IMR-90 (cell line): Measurements from ENCODE around the gene SLAMF7. TPM values are rescaled to one million over a fixed set of nuclear protein-coding genes. Genes with fewer than 3 reads are reported as not detected.

Experiments used
- ATAC-seq: fragments of 200-7000 bp; cut with Tn5 transposase; 2 replicates; pipeline ENCODE4 v1.9.1; 2020; ENCODE audit warnings: low read depth, mild to moderate bottlenecking, moderate library complexity
- BruUV-seq: library from RNA; stranded (reverse); fragments of 400-500 nt; replicated peaks from 2 replicates; lab custom pipeline; 2021; lab: Mats Ljungman, UMichigan
- CTCF ChIA-PET: fragments of 300-600 bp; formaldehyde crosslinking; extraction: SDS; loops from one replicate; lab custom pipeline; 2021; ENCODE audit warnings: antibody characterized with exemption; lab: Yijun Ruan, JAX
- POLR2A ChIA-PET: fragments of 300-600 bp; sonication (Branson Sonifier 250); formaldehyde crosslinking; loops from one replicate; lab custom pipeline; 2022; ENCODE audit warnings: antibody characterized with exemption; ENCODE audit not compliant: unreplicated experiment; lab: Charles Lee
- DNase-seq: peaks from one replicate; pipeline ENCODE4 v3.0.0; 2013
- H2AFZ ChIP-seq: replicated peaks from 2 replicates; pipeline ENCODE3; 2013; ENCODE audit warnings: low read length, mild to moderate bottlenecking; ENCODE audit not compliant: poor library complexity
- H2AK5ac ChIP-seq: 2 replicates; pipeline ENCODE4 v1.6.1; 2013; ENCODE audit warnings: low read depth, low read length, inconsistent platforms
- H2AK9ac ChIP-seq: replicated peaks from 2 replicates; pipeline ENCODE3; 2013; ENCODE audit warnings: mild to moderate bottlenecking, low read depth, low read length, moderate library complexity; ENCODE audit not compliant: poor library complexity
- H2BK120ac ChIP-seq: 2 replicates; pipeline ENCODE4 v1.6.1; 2013; ENCODE audit warnings: low read depth, low read length, inconsistent platforms
- H2BK15ac ChIP-seq: 3 replicates; pipeline ENCODE4 v1.6.1; 2013; ENCODE audit warnings: low read depth, low read length, inconsistent platforms
- H2BK20ac ChIP-seq: 2 replicates; pipeline ENCODE4 v1.6.1; 2013; ENCODE audit warnings: low read depth, mild to moderate bottlenecking, inconsistent platforms, low read length, moderate library complexity
- H2BK5ac ChIP-seq: 2 replicates; pipeline ENCODE4 v1.6.1; 2013; ENCODE audit warnings: mild to moderate bottlenecking, low read depth, low read length, inconsistent platforms; ENCODE audit not compliant: poor library complexity, severe bottlenecking
- H3K14ac ChIP-seq: replicated peaks from 2 replicates; pipeline ENCODE4 v1.6.1; 2013; ENCODE audit warnings: low read depth, low read length, inconsistent platforms
- H3K18ac ChIP-seq: 2 replicates; pipeline ENCODE4 v1.6.1; 2013; ENCODE audit warnings: low read depth, low read length, control low read depth
- H3K23ac ChIP-seq: 2 replicates; pipeline ENCODE4 v1.6.1; 2013; ENCODE audit warnings: low read depth, low read length, inconsistent platforms
- H3K27ac ChIP-seq: 2 replicates; pipeline ENCODE4 v1.5.1; 2013; ENCODE audit warnings: mild to moderate bottlenecking, control low read depth, low read length; ENCODE audit not compliant: insufficient read depth
- H3K27me3 ChIP-seq: 2 replicates; pipeline ENCODE4 v1.6.1; 2013; ENCODE audit warnings: low read length; ENCODE audit not compliant: control insufficient read depth, insufficient read depth
- H3K36me3 ChIP-seq: 2 replicates; pipeline ENCODE4 v1.6.1; 2013; ENCODE audit warnings: low read length, mixed read lengths; ENCODE audit not compliant: control insufficient read depth, insufficient read depth
- H3K4ac ChIP-seq: 2 replicates; pipeline ENCODE4 v1.6.1; 2013; ENCODE audit warnings: low read depth, low read length, inconsistent platforms
- H3K4me1 ChIP-seq: 2 replicates; pipeline ENCODE4 v1.6.1; 2013; ENCODE audit warnings: low read length, mixed read lengths; ENCODE audit not compliant: control insufficient read depth, insufficient read depth
- H3K4me2 ChIP-seq: 2 replicates; pipeline ENCODE4 v1.6.1; 2013; ENCODE audit warnings: low read depth, mild to moderate bottlenecking, control low read depth, low read length, moderate library complexity
- H3K4me3 ChIP-seq: 2 replicates; pipeline ENCODE4 v1.5.1; 2013; ENCODE audit warnings: low read depth, mild to moderate bottlenecking, control low read depth, low read length, moderate library complexity; ENCODE audit not compliant: insufficient read depth
- H3K56ac ChIP-seq: 2 replicates; pipeline ENCODE4 v1.6.1; 2013; ENCODE audit warnings: low read length, inconsistent platforms; ENCODE audit not compliant: insufficient read depth; ENCODE audit errors: extremely low read depth
- H3K79me1 ChIP-seq, 2 experiments: 2 replicates each; pipeline ENCODE4 v1.6.1; 2013; ENCODE audit warnings: low read length in 2 of 2, inconsistent platforms in 1 of 2, low read depth in 1 of 2
- H3K9ac ChIP-seq: 2 replicates; pipeline ENCODE4 v1.6.1; 2013; ENCODE audit warnings: low read depth, low read length, control low read depth
- H3K9me1 ChIP-seq: 2 replicates; pipeline ENCODE4 v1.6.1; 2013; ENCODE audit warnings: low read length, inconsistent platforms; ENCODE audit not compliant: insufficient read depth
- H3K9me3 ChIP-seq: 2 replicates; pipeline ENCODE4 v1.6.1; 2013; ENCODE audit warnings: low read length; ENCODE audit not compliant: control insufficient read depth, insufficient read depth
- H4K20me1 ChIP-seq: 2 replicates; pipeline ENCODE4 v1.6.1; 2013; ENCODE audit warnings: low read length, inconsistent platforms; ENCODE audit not compliant: insufficient read depth
- H4K5ac ChIP-seq: 2 replicates; pipeline ENCODE4 v1.6.1; 2013; ENCODE audit warnings: mild to moderate bottlenecking, low read depth, low read length, control low read depth
- H4K8ac ChIP-seq, 2 experiments: 2 replicates each; pipeline ENCODE4 v1.6.1; 2013; ENCODE audit warnings: low read depth in 2 of 2, low read length in 2 of 2, control low read depth in 1 of 2, inconsistent platforms in 1 of 2
- H4K91ac ChIP-seq: 2 replicates; pipeline ENCODE4 v1.6.1; 2013; ENCODE audit warnings: low read depth, low read length, inconsistent platforms; ENCODE audit not compliant: insufficient read depth
- MAZ ChIP-seq: IDR thresholded peaks from 2 replicates; pipeline ENCODE4 v1.6.1; 2012; ENCODE audit warnings: low read depth, mild to moderate bottlenecking, low read length, improper control_type of control experiment, moderate library complexity, borderline replicate concordance
- RAD21 ChIP-seq: IDR thresholded peaks from 2 replicates; pipeline ENCODE4 v1.6.1; 2012; ENCODE audit warnings: low read length, improper control_type of control experiment
- SMC3 ChIP-seq: fragments of 150-350 bp; IDR thresholded peaks from 2 replicates; pipeline ENCODE4 v1.6.1; 2016; ENCODE audit warnings: low read depth, mild to moderate bottlenecking, antibody characterized with exemption, low read length, moderate library complexity
- WGBS, 2 experiments: methylation state at CpG; one replicate each; pipeline versions ENCODE4 v1.1.5 to v1.1.7; 2013; ENCODE audit warnings: missing lambda C conversion rate in 2 of 2; ENCODE audit not compliant: insufficient read length in 1 of 2; ENCODE audit errors: extremely low coverage in 2 of 2; 5-methylcytosine and 5-hydroxymethylcytosine counted together
- dilution Hi-C: fragments of 300-500 bp; cut with HindIII; formaldehyde crosslinking; loops from one replicate; pipeline ENCODE4 v1.14.3; 2018; ENCODE audit warnings: low sequenced_read_pairs; ENCODE audit not compliant: unreplicated experiment
- in situ Hi-C: fragments of 300-500 bp; cut with MboI; formaldehyde crosslinking; loops from 3 replicates; pipeline ENCODE4 v1.14.3; 2019; ENCODE audit warnings: low sequenced_read_pairs, inconsistent platforms, mixed read lengths
- intact Hi-C: fragments of 100-400 bp; cut with micrococcal nuclease; formaldehyde crosslinking; loops from 2 replicates; pipeline ENCODE4 v1.10.0; 2022
- polyA plus RNA-seq, 3 experiments: library from polyadenylated mRNA; depleted of rRNA; stranded (reverse); fragments of >200 nt; gene quantifications; 2 replicates each; pipeline ENCODE4 v1.2.3, GENCODE V29; 2012; ENCODE audit warnings: low replicate concordance in 1 of 3
- total RNA-seq: library from RNA; depleted of rRNA; stranded (reverse); fragments of >200 nt; gene quantifications from 2 replicates; pipeline ENCODE4 v1.2.3, GENCODE V29; 2012
- TF ChIP-seq, protein P1 (sequence below): fragments of 150-350 bp; IDR thresholded peaks from 2 replicates; pipeline ENCODE4 v1.6.1; 2016; ENCODE audit warnings: low read depth, mild to moderate bottlenecking, low read length, moderate library complexity, borderline replicate concordance
- TF ChIP-seq, protein P2 (sequence below): conservative IDR thresholded peaks from 2 replicates; pipeline ENCODE4 v1.5.1; 2012; ENCODE audit warnings: mild to moderate bottlenecking, low read depth, low read length, improper control_type of control experiment

Gene SLAMF7
- total and polyA plus RNA-seq, 2 of the 4 experiments (the other 2 are of a cell fraction): not detected

- ChIA-PET CTCF (interaction anchor here (0.6 to 1.1 kb wide), 4 partner anchors 18 to 1778 kb away, joined by 3 to 6 read pairs (median 4); no protein-coding TSS in a partner anchor), POLR2A (no interaction called here)
- H2AFZ ChIP-seq: peak overlapping the region; percentile 24
Measured at GRCh38 chr1:160726498-160727315, 12.3 kb upstream of the SLAMF7 start.

More at GRCh38 chr1:160726498-160727315, 12.3 kb upstream of the SLAMF7 start:
- no peak overlapping the region for H3K23ac ChIP-seq
- intact Hi-C loops: loop anchor here (1.0 to 5.0 kb wide), 4 partner anchors 225 to 412 kb away; partner anchors contain the start of gene KLHDC9
- no peak overlapping the region for H2BK120ac ChIP-seq
- no peak overlapping the region for H2AK5ac ChIP-seq
- no peak overlapping the region for H3K14ac ChIP-seq
- H3K9me3 ChIP-seq: no peaks in the 10 kb centered on the region
- H2BK5ac ChIP-seq: no peak overlapping the region
- H2BK20ac ChIP-seq: no peak overlapping the region
- H3K56ac ChIP-seq: no peak overlapping the region
- H3K27ac ChIP-seq: no peak overlapping the region
- no peaks in the 10 kb centered on the region for H3K79me1 ChIP-seq
- no peaks in the 10 kb centered on the region for H3K36me3 ChIP-seq
- in situ Hi-C loops: no loop called here
- H2AK9ac ChIP-seq: no peak overlapping the region
- H3K4me2 ChIP-seq: no peak overlapping the region
- no peaks in the 10 kb centered on the region for H4K20me1 ChIP-seq
- no peaks in the 10 kb centered on the region for H3K4me1 ChIP-seq
- H3K4me3 ChIP-seq: no peak overlapping the region
- no peak overlapping the region for H3K4ac ChIP-seq
- dilution Hi-C loops: no loop called here
- no peak overlapping the region for H4K8ac ChIP-seq
- H3K27me3 ChIP-seq: no peaks in the 10 kb centered on the region; the same call in 1 of the 2 replicates
- WGBS, 2 experiments: 80% methylated on average over 1 of the region's 8 CpGs; no CpG with 5 or more reads in 1 of the 2 experiments
- TF ChIP-seq, protein P1, sequence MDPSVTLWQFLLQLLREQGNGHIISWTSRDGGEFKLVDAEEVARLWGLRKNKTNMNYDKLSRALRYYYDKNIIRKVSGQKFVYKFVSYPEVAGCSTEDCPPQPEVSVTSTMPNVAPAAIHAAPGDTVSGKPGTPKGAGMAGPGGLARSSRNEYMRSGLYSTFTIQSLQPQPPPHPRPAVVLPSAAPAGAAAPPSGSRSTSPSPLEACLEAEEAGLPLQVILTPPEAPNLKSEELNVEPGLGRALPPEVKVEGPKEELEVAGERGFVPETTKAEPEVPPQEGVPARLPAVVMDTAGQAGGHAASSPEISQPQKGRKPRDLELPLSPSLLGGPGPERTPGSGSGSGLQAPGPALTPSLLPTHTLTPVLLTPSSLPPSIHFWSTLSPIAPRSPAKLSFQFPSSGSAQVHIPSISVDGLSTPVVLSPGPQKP: no peak
- TF ChIP-seq RAD21 (peak; percentile 68), SMC3 (peak; percentile 38), MAZ (no peak)
- TF ChIP-seq, protein P2, sequence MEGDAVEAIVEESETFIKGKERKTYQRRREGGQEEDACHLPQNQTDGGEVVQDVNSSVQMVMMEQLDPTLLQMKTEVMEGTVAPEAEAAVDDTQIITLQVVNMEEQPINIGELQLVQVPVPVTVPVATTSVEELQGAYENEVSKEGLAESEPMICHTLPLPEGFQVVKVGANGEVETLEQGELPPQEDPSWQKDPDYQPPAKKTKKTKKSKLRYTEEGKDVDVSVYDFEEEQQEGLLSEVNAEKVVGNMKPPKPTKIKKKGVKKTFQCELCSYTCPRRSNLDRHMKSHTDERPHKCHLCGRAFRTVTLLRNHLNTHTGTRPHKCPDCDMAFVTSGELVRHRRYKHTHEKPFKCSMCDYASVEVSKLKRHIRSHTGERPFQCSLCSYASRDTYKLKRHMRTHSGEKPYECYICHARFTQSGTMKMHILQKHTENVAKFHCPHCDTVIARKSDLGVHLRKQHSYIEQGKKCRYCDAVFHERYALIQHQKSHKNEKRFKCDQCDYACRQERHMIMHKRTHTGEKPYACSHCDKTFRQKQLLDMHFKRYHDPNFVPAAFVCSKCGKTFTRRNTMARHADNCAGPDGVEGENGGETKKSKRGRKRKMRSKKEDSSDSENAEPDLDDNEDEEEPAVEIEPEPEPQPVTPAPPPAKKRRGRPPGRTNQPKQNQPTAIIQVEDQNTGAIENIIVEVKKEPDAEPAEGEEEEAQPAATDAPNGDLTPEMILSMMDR: peak; percentile 60
- no peak overlapping the region for H3K18ac ChIP-seq
- H4K91ac ChIP-seq: no peak overlapping the region
- no peak overlapping the region for H4K5ac ChIP-seq
- BruUV-seq: no TSS peak
- peak; percentile 55 for DNase-seq
- H2BK15ac ChIP-seq: no peak overlapping the region
- peak; percentile 85 for ATAC-seq
- no peak overlapping the region for H3K9ac ChIP-seq
- H3K9me1 ChIP-seq: no peaks in the 10 kb centered on the region
